MCF 10A (cell line): ENCODE results near the gene GMIP. TPM values are rescaled to one million over a fixed set of nuclear protein-coding genes. Genes with fewer than 3 reads are reported as not detected.

ENCODE experiments used
- total RNA-seq: library from RNA; stranded (reverse); gene quantifications from 2 replicates; pipeline ENCODE4 v1.2.3, GENCODE V29; 2022

GMIP gene
- total RNA-seq, 1 experiment from 2014 or later: 10.1 TPM

Other genes with a start within 250 kb of the GMIP start
- 77.4 and 91.5 TPM in 2 replicates for gene GATAD2A, start 238.0 kb downstream of the GMIP start, total RNA-seq
- gene TSSK6, start 128.1 kb downstream of the GMIP start, total RNA-seq: 4.8 and 6.6 TPM in 2 replicates
- 354 and 393 TPM in 2 replicates for gene NDUFA13, start 127.4 kb downstream of the GMIP start, total RNA-seq
- 11.9 and 21.7 TPM in 2 replicates for gene YJEFN3, start 114.7 kb downstream of the GMIP start, total RNA-seq
- gene CILP2, start 105.4 kb downstream of the GMIP start, total RNA-seq: 0.12 and 0.29 TPM in 2 replicates
- gene PBX4, start 25.0 kb downstream of the GMIP start, total RNA-seq: 0.30 TPM in 1 of 2 replicates, not detected in the other
- 15.5 and 17.4 TPM in 2 replicates for gene LPAR2, start 15.4 kb downstream of the GMIP start, total RNA-seq
- gene ATP13A1, start 20.0 kb upstream of the GMIP start, total RNA-seq: 63.9 and 67.2 TPM in 2 replicates
- gene ZNF101, start 25.2 kb upstream of the GMIP start, total RNA-seq: 8.6 and 9.2 TPM in 2 replicates
- 3.5 and 3.9 TPM in 2 replicates for gene ZNF14, start 89.5 kb upstream of the GMIP start, total RNA-seq
- 2.5 and 2.6 TPM in 2 replicates for gene ZNF506, start 178.1 kb upstream of the GMIP start, total RNA-seq
- gene ZNF253, start 222.2 kb upstream of the GMIP start, total RNA-seq: 1.4 and 1.8 TPM in 2 replicates